Transverse colon (tissue), 4 donors: ENCODE data around the gene CDK9.

Source experiments
- CTCF ChIP-seq, 5 experiments: fragments of 200-600 bp in 3 of 5; fragments of 450-650 bp in 2 of 5; sonication (generic) in 3 of 5; IDR thresholded peaks; 1 replicate in 2 of 5; 2 replicates in 3 of 5; pipeline ENCODE4 v1.5.1; 2016 to 2017; ENCODE audit warnings: antibody characterized with exemption in 5 of 5, inconsistent platforms in 3 of 5, mild to moderate bottlenecking in 2 of 5, moderate library complexity in 1 of 5
- POLR2A ChIP-seq: fragments of 450-650 bp; IDR thresholded peaks from one replicate; pipeline ENCODE4 v1.6.1; 2016; ENCODE audit warnings: antibody characterized with exemption, mild to moderate bottlenecking, moderate library complexity
- POLR2AphosphoS5 ChIP-seq, 3 donors: sonication (generic); formaldehyde crosslinking; IDR thresholded peaks; one replicate each; pipeline ENCODE4 v1.6.1; 2016; ENCODE audit warnings: antibody characterized with exemption in 3 of 3

- TF ChIP-seq CTCF (IDR thresholded peaks at IDR 0.05) (no peak), POLR2A (no peak), POLR2AphosphoS5 (IDR thresholded peaks at IDR 0.05) (no peak)
Observed at GRCh38 chr9:127767909-127768331, 17.9 kb upstream of the CDK9 start.
